NCI-H526 (cell line): ENCODE data around the gene CXCL1.
A peak's percentile ranks its signal among the peaks of the same experiment; 100 is the strongest.

Experiments used
- DNase-seq, 2 experiments: peaks; one replicate each; lab custom pipeline; 2025; lab: John Stamatoyannopoulos, UW

Gene CXCL1

GRCh38 chr4:73869130-73870055 lies at the start of gene CXCL1:
CXCL1 (plus strand) TSS chr4:73869393; CDS start chr4:73869471, 78 bp downstream.
- peak in 1 of 2 experiments; percentile 52 for DNase-seq

- no peak for DNase-seq
These were observed 47.9 kb upstream of the CXCL1 start for GRCh38 chr4:73821325-73821724.

DNA sequence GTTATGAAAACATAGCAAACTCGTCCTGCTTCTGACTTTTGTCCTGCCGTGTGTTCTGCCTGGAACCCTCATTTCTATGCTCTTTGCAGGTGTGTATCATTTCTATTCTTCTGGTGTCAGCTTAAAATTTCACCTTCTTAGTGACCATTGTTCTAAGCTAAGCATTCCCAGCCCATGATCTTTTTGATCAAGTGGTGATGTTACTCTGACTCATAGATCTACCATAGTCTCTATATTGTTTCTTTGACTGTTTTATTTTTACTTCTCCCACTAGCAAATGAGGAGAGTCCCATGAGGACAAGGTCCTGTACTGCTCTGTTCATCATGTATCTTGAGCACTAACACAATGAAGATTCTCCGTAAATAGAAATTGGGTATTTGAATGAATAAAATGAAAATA lies 46.8 kb upstream of the CXCL1 start:
- DNase-seq, result no peak

GRCh38 chr4:73822812-73823504 lies 46.2 kb upstream of the CXCL1 start:
- no peak for DNase-seq

DNA sequence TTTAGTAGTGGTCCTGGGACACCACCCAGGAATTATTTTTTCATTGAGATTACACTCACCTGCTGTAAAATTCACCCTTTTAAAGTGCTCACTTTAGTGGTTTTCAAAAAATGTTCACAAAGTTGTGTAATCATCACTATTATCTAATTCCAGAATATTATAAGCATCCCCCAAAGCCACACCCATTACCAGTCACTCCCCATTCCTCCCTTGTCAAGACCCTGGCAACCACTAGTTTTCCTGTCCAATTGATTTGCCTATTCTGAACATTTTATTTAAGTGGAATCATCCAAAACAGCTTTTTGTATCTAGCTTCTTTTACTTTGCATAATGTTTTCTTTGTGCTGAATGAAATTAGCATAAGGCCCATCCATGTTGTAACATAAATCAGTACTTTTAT lies 45.4 kb upstream of the CXCL1 start:
- DNase-seq, result no peak

- DNase-seq, result no peak
These were observed 40.2 kb upstream of the CXCL1 start for GRCh38 chr4:73828956-73829355.

DNA sequence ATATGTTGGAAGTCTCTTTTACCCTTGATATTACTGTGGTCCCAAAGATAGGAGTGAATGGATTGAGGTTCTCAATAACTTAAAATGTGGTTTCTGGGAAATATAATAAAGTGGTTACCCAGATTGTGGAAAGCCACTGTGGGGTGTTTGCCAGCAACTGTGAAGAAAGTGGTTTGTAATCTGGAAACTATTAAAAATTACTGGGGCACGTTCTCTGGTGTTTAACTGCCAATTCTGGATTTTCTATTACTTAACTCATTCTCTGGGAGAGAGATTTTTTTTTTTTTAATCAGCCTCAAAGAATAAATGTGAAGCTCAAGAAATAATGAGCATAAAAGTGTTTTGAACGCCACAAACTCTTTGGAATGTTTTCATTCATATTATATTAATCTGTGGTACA lies 37.6 kb upstream of the CXCL1 start:
- DNase-seq, result no peak

- DNase-seq, result no peak
These were observed 36.4 kb upstream of the CXCL1 start for GRCh38 chr4:73832651-73833237.

DNA sequence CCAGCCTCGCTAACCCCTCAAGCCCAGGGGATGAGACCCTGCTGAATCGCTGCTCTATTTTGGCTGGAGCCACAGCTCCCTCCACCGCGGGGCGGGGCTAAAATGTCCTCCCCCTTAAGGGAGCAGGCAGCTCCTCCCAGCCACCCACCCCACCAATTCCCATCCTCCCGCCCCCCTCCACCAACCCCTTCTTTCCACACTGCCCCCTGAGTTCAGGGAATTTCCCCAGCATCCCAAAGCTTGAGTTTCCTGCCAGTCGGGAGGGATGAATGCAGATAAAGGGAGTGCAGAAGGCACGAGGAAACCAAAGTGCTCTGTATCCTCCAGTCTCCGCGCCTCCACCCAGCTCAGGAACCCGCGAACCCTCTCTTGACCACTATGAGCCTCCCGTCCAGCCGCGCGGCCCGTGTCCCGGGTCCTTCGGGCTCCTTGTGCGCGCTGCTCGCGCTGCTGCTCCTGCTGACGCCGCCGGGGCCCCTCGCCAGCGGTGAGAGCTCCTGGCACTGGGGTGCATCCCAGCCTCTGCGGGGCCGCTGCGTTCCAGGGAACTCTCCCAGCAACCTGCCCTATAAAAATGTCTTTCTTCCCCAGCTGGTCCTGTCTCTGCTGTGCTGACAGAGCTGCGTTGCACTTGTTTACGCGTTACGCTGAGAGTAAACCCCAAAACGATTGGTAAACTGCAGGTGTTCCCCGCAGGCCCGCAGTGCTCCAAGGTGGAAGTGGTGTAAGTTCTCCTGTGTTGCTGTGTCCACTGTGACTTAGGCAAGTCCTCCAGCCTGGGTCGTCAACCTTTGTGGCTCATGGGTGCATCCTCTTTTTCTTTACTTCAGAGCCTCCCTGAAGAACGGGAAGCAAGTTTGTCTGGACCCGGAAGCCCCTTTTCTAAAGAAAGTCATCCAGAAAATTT lies 32.6 kb upstream of the CXCL1 start, which contains the start of gene CXCL6:
Gene CXCL6, plus strand, starts transcription at position 306 of the 907 bp plus-strand sequence. Its CDS starts 73 bp downstream, at position 379.
- DNase-seq, result peak in 1 of 2 experiments; percentile 37

DNA sequence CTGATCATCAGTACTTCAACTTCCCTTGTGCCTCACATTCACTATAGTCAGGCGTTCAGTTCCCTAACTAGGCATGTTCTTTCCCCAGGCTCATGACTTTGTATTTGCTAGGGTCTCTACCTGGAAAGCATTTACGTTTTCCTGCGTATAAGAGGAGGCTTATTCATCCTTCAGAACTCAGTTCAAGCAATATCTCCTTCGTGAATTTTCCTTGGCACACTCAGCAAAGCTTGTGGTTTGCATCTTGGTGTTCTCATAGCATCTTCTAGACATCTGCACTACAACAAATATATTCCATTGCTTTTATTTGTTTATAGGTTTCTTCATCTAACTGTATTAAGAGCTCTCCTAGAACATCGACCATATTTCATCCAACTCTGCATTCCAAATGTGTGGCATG lies 30.1 kb upstream of the CXCL1 start:
- no peak for DNase-seq

GRCh38 chr4:73839715-73840114 lies 29.5 kb upstream of the CXCL1 start:
- DNase-seq, result peak in 1 of 2 experiments; percentile 4

- DNase-seq, result no peak
These were observed 27.8 kb upstream of the CXCL1 start for GRCh38 chr4:73841243-73841925.

- DNase-seq, result no peak
These were observed 26.5 kb upstream of the CXCL1 start for GRCh38 chr4:73842696-73843095.

- no peak for DNase-seq
These were observed 25.8 kb upstream of the CXCL1 start for GRCh38 chr4:73843369-73843768.

GRCh38 chr4:73844345-73844744 lies 24.8 kb upstream of the CXCL1 start:
- no peak for DNase-seq

- no peak for DNase-seq
These were observed 24.4 kb upstream of the CXCL1 start for GRCh38 chr4:73844806-73845205.

DNA sequence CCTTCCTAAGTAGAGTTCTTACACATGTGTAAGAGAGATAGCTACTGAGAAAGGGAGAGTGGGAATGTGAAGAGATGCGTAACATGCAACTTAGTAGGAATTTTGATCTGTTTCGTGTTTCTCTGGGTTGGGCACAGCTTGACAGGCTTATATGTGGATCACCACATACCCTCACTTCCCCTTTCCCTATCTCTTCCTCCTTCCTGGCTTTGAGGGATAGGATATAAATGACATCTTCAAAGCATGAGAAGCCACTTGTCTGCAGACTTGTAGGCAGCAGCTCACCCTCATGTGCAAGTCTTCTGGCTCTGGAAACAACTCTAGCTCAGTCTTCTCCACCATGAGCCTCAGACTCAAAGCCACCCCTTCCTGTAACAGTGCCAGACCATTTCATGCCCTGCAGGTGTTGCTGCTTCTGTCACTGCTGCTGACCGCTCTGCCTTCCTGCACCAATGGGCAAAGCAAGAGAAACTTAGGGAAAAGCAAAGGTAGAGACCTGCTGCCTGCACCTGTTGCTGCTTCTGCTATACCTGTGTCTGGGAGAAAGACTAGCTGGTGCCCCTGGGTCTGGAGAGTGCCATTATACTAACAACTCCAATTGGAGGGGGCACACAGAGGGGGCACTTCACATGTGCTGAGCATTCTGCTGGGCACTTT lies 21.5 kb upstream of the CXCL1 start:
- DNase-seq, result no peak

- DNase-seq, result no peak
These were observed 20.9 kb upstream of the CXCL1 start for GRCh38 chr4:73848183-73848777.

DNA sequence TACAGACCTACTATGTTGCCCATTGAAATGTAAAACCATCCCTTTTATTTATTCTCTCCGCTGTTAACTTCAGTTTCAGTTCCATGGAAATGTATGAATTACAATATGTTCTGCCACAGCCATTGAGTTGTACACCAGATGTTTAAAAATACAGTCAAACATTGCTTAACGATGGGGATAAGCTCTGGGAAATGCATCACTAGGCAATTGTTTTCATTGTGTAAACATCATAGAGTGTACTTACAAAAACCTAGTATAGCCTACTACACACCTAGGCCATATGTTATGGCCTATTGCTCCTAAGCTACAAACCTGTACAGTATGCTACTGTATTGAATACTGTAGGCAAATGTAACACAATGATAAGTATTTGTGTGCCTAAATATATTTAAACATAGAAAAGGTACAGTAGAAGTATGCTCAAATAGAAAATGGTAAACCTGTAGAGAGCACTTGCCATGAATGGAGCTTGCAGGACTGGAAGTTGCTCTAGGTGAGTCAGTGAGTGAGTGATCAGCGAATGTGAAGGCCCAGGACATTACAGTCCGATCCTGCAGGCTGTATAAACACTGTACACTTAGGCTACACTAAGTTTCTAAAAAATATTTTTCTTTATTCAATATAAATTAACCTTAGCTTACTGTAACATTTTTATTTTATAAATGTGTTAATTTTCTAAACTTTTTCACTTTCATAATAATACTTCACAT lies 18.8 kb upstream of the CXCL1 start:
- no peak for DNase-seq
